Fibroblast of lung (primary cell): ENCODE measurements around the gene SF1. TPM values are rescaled to one million over a fixed set of nuclear protein-coding genes. Genes with fewer than 3 reads are reported as not detected.

ENCODE experiments used
- DNase-seq, 2 donors: peaks; one replicate each; pipeline versions ENCODE4 v3.0.0 to v3.0.0-alpha.2; 2010; ENCODE audit warnings: low read depth in 2 of 2
- H2AFZ ChIP-seq: 2 replicates; pipeline ENCODE4 v1.5.1; 2012; ENCODE audit warnings: low read length, control low read depth, inconsistent platforms
- H3K27ac ChIP-seq: 2 replicates; pipeline ENCODE4 v1.5.1; 2011; ENCODE audit warnings: low read length, control low read depth; ENCODE audit not compliant: insufficient read depth
- H3K27me3 ChIP-seq: 2 replicates; pipeline ENCODE4 v1.5.1; 2011; ENCODE audit warnings: mild to moderate bottlenecking, low read length; ENCODE audit not compliant: control insufficient read depth, insufficient read depth
- H3K36me3 ChIP-seq: 2 replicates; pipeline ENCODE4 v1.5.1; 2011; ENCODE audit warnings: low read length; ENCODE audit not compliant: control insufficient read depth, insufficient read depth
- H3K4me1 ChIP-seq: 2 replicates; pipeline ENCODE4 v1.5.1; 2011; ENCODE audit warnings: low read length; ENCODE audit not compliant: control insufficient read depth, insufficient read depth; ENCODE audit errors: extremely low read depth
- H3K4me2 ChIP-seq: 2 replicates; pipeline ENCODE4 v1.5.1; 2011; ENCODE audit warnings: low read length, control low read depth; ENCODE audit not compliant: insufficient read depth; ENCODE audit errors: extremely low read depth
- H3K4me3 ChIP-seq, 4 experiments: fragments of 200-600 bp in 1 of 4; sonication (generic) in 1 of 4; replicated peaks in 1 of 4; 2 replicates each; pipeline ENCODE4 v1.5.1; 2011 to 2016; ENCODE audit warnings: low read length in 4 of 4, low read depth in 3 of 4, mild to moderate bottlenecking in 3 of 4, control low read depth in 2 of 4, inconsistent platforms in 1 of 4, mixed read lengths in 1 of 4; ENCODE audit not compliant: insufficient read depth in 1 of 4; ENCODE audit errors: control extremely low read depth in 1 of 4
- H3K79me2 ChIP-seq: 2 replicates; pipeline ENCODE4 v1.5.1; 2012; ENCODE audit warnings: mild to moderate bottlenecking, low read length, inconsistent platforms; ENCODE audit not compliant: control insufficient read depth, insufficient read depth
- H3K9ac ChIP-seq: 2 replicates; pipeline ENCODE4 v1.5.1; 2011; ENCODE audit warnings: mild to moderate bottlenecking, low read length, control low read depth; ENCODE audit not compliant: insufficient read depth
- H3K9me3 ChIP-seq: 2 replicates; pipeline ENCODE4 v1.5.1; 2012; ENCODE audit warnings: low read depth, low read length; ENCODE audit not compliant: control insufficient read depth, insufficient read depth
- H4K20me1 ChIP-seq: 2 replicates; pipeline ENCODE4 v1.5.1; 2011; ENCODE audit warnings: low read length; ENCODE audit not compliant: control insufficient read depth, insufficient read depth; ENCODE audit errors: extremely low read depth
- EZH2 ChIP-seq: IDR thresholded peaks from 2 replicates; pipeline ENCODE4 v1.5.1; 2012; ENCODE audit warnings: low read length, control low read depth, mild to moderate bottlenecking; ENCODE audit errors: missing control alignments
- polyA plus RNA-seq, 2 donors: library from polyadenylated mRNA; depleted of rRNA in 1 of 2; stranded (reverse) in 1 of 2; unstranded in 1 of 2; fragments of >200 nt; gene quantifications; 2 replicates each; pipeline ENCODE4 v1.2.1, GENCODE V29; 2011 to 2012; ENCODE audit warnings: missing spikeins in 1 of 2
- total RNA-seq: library from RNA; depleted of rRNA; stranded (reverse); fragments of >200 nt; gene quantifications from 2 replicates; pipeline ENCODE4 v1.2.1, GENCODE V29; 2014
- TF ChIP-seq, protein P1 (sequence below), 2 donors: IDR thresholded peaks in 1 of 2; conservative IDR thresholded peaks in 1 of 2; 1 replicate in 1 of 2; 2 replicates in 1 of 2; pipeline ENCODE4 v1.5.1; 2011 to 2012; ENCODE audit warnings: low read length in 2 of 2, control low read depth in 1 of 2, inconsistent platforms in 1 of 2, low read depth in 1 of 2, mild to moderate bottlenecking in 1 of 2

Gene SF1
- total and polyA plus RNA-seq, 2 donors (not counting 1 experiment from before 2014, with no cell fraction given) = 78.9 to 105 TPM

DNA sequence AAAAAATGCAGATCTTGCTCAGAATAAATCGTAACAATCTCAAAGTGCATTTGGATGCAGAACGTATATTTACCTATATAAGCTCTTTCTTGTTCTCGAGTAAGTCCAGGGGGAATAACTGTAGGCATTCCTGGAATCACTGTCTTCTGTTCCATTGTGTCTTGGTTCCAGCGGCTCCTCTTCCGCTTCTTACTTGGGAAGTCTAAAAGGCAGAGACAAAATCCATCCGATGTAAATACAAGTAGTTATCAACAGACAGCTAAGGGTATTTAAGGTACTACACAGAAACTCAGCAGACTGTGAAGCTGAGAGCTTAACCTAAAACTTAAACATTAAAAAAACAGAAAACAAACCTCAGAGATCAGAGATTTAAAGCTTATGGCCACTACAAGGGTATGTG, 1.9 kb downstream of the SF1 start:
- Histone ChIP-seq H3K4me3 (peak overlapping the region; percentile 65 to 81 (median 79)), H3K4me1 (peaks cover 12% of the 10 kb centered on the region), H4K20me1 (peaks cover 4% of the 10 kb centered on the region), H3K9me3 (no peaks in the 10 kb centered on the region), H3K36me3 (peaks cover 18% of the 10 kb centered on the region), H3K27me3 (no peaks in the 10 kb centered on the region), H3K4me2 (peak overlapping the region; percentile 94), H3K9ac (no peak overlapping the region), H3K79me2 (peaks cover 56% of the 10 kb centered on the region), H2AFZ (no peak overlapping the region), H3K27ac (no peak overlapping the region)
- TF ChIP-seq, protein P1, sequence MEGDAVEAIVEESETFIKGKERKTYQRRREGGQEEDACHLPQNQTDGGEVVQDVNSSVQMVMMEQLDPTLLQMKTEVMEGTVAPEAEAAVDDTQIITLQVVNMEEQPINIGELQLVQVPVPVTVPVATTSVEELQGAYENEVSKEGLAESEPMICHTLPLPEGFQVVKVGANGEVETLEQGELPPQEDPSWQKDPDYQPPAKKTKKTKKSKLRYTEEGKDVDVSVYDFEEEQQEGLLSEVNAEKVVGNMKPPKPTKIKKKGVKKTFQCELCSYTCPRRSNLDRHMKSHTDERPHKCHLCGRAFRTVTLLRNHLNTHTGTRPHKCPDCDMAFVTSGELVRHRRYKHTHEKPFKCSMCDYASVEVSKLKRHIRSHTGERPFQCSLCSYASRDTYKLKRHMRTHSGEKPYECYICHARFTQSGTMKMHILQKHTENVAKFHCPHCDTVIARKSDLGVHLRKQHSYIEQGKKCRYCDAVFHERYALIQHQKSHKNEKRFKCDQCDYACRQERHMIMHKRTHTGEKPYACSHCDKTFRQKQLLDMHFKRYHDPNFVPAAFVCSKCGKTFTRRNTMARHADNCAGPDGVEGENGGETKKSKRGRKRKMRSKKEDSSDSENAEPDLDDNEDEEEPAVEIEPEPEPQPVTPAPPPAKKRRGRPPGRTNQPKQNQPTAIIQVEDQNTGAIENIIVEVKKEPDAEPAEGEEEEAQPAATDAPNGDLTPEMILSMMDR (conservative IDR thresholded peaks at IDR 0.05 in 1 of 2, IDR thresholded peaks at IDR 0.05 in 1 of 2; ENCODE audit: low read depth in 1 of 2, low read length in 2 of 2) = no peak
- no peak for TF ChIP-seq EZH2
- DNase-seq = no peak

DNA sequence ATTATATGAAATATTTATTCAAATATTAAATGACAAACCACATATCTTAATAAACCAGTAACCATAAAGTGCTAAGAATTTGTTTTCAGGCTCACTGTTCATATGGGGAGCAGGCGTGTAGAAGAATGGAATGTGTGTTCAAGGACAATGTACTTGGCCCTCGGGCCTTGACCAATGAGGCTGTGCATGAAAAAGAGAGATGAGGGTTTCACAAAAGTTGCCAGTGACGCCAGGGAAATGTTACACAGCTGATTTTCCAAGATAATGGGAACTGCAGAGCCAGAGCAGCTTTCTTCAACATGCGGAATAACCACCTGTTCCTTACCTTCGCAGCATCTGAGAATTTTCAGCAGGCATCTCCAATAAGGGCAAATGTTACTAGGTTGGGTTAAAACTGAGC, 4.2 kb downstream of the SF1 start:
- peaks cover 62% of the 10 kb centered on the region for H3K79me2 ChIP-seq
- H2AFZ ChIP-seq = no peak overlapping the region
- H4K20me1 ChIP-seq = peaks cover 4% of the 10 kb centered on the region
- peaks cover 6% of the 10 kb centered on the region for H3K4me1 ChIP-seq
- no peaks in the 10 kb centered on the region for H3K9me3 ChIP-seq
- H3K27me3 ChIP-seq = no peaks in the 10 kb centered on the region
- DNase-seq = no peak
- no peak overlapping the region for H3K4me3 ChIP-seq
- no peak overlapping the region for H3K9ac ChIP-seq
- H3K4me2 ChIP-seq = no peak overlapping the region
- H3K36me3 ChIP-seq = peaks cover 34% of the 10 kb centered on the region
- TF ChIP-seq EZH2 = no peak
- TF ChIP-seq, protein P1 (conservative IDR thresholded peaks at IDR 0.05 in 1 of 2, IDR thresholded peaks at IDR 0.05 in 1 of 2; ENCODE audit: low read depth in 1 of 2, low read length in 2 of 2) = no peak
- no peak overlapping the region for H3K27ac ChIP-seq

DNA sequence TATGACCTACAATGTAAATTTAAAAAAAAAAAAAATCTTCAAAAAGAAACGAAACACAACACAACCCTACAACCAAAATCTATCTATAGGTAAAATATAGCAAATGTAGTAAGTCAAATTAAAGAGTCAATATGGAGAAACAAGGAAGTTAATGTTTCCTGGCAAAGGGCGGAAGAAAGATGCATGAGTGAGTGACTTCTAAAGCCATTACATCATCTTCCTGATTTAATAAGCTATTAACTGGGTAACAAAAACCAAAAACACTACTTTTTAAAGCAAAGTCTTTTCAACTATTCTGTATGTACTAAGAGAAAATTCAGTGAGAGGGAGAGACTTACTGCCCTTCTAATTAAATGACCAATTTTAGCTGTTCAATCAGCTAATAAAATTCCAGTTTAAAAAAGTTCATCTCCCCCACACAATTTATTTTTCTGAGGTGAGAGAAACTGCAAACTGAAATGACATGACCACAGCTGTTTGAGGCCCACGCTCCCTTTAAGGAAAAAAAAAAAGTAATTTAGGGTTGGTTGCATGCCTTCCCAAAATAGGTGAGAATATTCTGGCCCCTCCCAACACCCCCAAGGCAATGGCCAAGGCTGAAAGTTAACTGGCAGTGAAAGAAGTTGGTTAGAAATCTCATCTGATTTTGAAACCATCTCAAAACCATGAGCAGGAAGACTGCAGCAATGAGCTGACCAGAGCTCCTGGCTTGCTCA, 5.9 kb downstream of the SF1 start:
- Histone ChIP-seq H2AFZ (no peak overlapping the region), H3K27me3 (no peaks in the 10 kb centered on the region), H3K36me3 (peaks cover 44% of the 10 kb centered on the region), H3K4me2 (no peak overlapping the region), H3K4me1 (peaks cover 6% of the 10 kb centered on the region), H3K79me2 (peaks cover 61% of the 10 kb centered on the region), H3K27ac (no peak overlapping the region), H3K9ac (no peak overlapping the region), H3K9me3 (no peaks in the 10 kb centered on the region), H3K4me3 (no peak overlapping the region), H4K20me1 (peaks cover 4% of the 10 kb centered on the region)
- DNase-seq = no peak
- TF ChIP-seq, protein P1 (conservative IDR thresholded peaks at IDR 0.05 in 1 of 2, IDR thresholded peaks at IDR 0.05 in 1 of 2; ENCODE audit: low read depth in 1 of 2, low read length in 2 of 2) = no peak
- TF ChIP-seq EZH2 = no peak
